Thoracic aorta (tissue), 2 donors: ENCODE results near the gene GFI1B. TPM values are rescaled to one million over a fixed set of nuclear protein-coding genes. Genes with fewer than 3 reads are reported as not detected.
"Not testable (repeated sequence)": the region's sequence is repeated elsewhere in the genome, so short reads cannot be mapped to it uniquely, and the experiment has no call there.

Experiments used
- ATAC-seq: fragments of 150-250 bp; one replicate; pipeline ENCODE4 v1.8.0; 2017; ENCODE audit warnings: low read depth; ENCODE audit not compliant: insufficient number of reproducible peaks, low FRiP score
- DNase-seq: peaks from one replicate; pipeline ENCODE4 v3.0.0-alpha.2; 2020; ENCODE audit warnings: low spot score
- H3K27ac ChIP-seq, 2 donors: fragments of 200-600 bp; sonication (generic); 1 replicate in 1 of 2; 2 replicates in 1 of 2; pipeline ENCODE4 v1.5.1; 2016; ENCODE audit warnings: mild to moderate bottlenecking in 2 of 2, moderate library complexity in 2 of 2
- H3K27me3 ChIP-seq: fragments of 200-600 bp; sonication (generic); replicated peaks from 2 replicates; pipeline ENCODE4 v1.6.0; 2016; ENCODE audit warnings: mild to moderate bottlenecking; ENCODE audit not compliant: insufficient read depth
- H3K36me3 ChIP-seq: fragments of 200-600 bp; sonication (generic); one replicate; pipeline ENCODE4 v1.5.1; 2016
- H3K4me1 ChIP-seq, 2 donors: fragments of 200-600 bp; sonication (generic); 1 replicate in 1 of 2; 2 replicates in 1 of 2; pipeline versions ENCODE4 v1.5.1 to v1.6.0; 2016; ENCODE audit warnings: low read depth in 2 of 2, mild to moderate bottlenecking in 1 of 2; ENCODE audit not compliant: control insufficient read depth in 1 of 2
- H3K4me3 ChIP-seq: fragments of 200-600 bp; sonication (generic); 2 replicates; pipeline ENCODE4 v1.5.1; 2016; ENCODE audit warnings: mild to moderate bottlenecking
- H3K9me3 ChIP-seq: fragments of 200-600 bp; sonication (generic); 2 replicates; pipeline ENCODE4 v1.5.1; 2016
- total RNA-seq, 2 donors: library from RNA; depleted of rRNA; stranded (reverse); fragments of >200 nt; gene quantifications; one replicate each; pipeline versions ENCODE4 v1.1.0 to v1.2.3, GENCODE V29; 2016
- TF ChIP-seq, protein P1 (sequence below): fragments of 200-600 bp; sonication (generic); IDR thresholded peaks from one replicate; pipeline ENCODE4 v1.5.1; 2019; ENCODE audit warnings: antibody characterized with exemption

The GFI1B gene
- total RNA-seq, 2 donors from 2014 or later, result not detected

DNA sequence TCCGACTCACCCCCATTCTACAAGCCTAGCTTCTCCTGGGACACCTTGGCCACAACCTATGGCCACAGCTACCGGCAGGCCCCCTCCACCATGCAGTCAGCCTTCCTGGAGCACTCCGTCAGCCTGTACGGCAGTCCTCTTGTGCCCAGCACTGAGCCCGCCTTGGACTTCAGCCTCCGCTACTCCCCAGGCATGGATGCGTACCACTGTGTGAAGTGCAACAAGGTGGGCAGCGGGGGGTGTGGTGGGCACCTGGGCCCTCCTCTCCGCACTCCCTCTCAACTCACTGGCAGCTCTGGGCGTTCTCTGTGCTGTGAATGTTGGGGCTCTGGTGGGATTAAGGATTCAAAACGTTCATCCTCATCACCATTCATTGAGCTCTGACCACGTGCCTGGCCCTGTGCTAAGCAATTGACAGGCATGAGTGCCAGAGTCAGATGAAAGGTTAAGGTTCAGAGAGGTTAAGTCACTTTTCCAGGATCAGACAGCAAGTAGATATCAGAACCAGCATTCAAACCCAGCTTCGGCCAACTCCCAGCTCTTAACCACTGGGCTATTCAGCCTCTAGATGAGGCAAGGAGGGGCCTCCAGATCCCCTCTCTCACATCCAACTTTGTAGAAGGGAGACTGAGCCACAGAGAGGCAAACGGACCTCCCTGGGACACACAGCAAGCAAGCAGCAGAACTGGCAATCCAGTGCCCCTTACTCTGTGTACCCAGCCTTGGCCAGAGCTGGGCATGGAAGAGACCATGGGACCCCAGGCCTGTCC, 9.9 kb downstream of the GFI1B start:
- H3K4me1 ChIP-seq, result no peaks in the 10 kb centered on the region
- TF ChIP-seq, protein P1, sequence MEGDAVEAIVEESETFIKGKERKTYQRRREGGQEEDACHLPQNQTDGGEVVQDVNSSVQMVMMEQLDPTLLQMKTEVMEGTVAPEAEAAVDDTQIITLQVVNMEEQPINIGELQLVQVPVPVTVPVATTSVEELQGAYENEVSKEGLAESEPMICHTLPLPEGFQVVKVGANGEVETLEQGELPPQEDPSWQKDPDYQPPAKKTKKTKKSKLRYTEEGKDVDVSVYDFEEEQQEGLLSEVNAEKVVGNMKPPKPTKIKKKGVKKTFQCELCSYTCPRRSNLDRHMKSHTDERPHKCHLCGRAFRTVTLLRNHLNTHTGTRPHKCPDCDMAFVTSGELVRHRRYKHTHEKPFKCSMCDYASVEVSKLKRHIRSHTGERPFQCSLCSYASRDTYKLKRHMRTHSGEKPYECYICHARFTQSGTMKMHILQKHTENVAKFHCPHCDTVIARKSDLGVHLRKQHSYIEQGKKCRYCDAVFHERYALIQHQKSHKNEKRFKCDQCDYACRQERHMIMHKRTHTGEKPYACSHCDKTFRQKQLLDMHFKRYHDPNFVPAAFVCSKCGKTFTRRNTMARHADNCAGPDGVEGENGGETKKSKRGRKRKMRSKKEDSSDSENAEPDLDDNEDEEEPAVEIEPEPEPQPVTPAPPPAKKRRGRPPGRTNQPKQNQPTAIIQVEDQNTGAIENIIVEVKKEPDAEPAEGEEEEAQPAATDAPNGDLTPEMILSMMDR, result no peak
- H3K27ac ChIP-seq, result no peak overlapping the region
- no peaks in the 10 kb centered on the region for H3K9me3 ChIP-seq
- no peaks in the 10 kb centered on the region for H3K36me3 ChIP-seq
- H3K27me3 ChIP-seq, result no peaks in the 10 kb centered on the region
- no peak for ATAC-seq
- no peak for DNase-seq
- H3K4me3 ChIP-seq, result no peak overlapping the region

DNA sequence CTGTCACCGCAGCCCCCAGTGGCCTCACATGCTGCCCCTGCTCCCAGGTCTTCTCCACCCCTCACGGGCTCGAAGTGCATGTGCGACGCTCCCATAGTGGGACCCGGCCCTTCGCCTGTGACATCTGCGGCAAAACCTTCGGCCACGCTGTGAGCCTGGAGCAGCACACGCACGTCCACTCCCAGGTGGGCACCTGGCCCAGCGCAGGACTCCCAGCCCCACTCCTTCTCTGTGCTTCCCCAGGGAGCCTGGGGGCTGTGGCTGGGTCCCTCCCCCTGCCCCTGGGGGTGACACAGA, 10.5 kb downstream of the GFI1B start:
- Histone ChIP-seq H3K27me3 (no peaks in the 10 kb centered on the region), H3K36me3 (no peaks in the 10 kb centered on the region), H3K27ac (no peak overlapping the region), H3K4me3 (no peak overlapping the region), H3K4me1 (no peaks in the 10 kb centered on the region), H3K9me3 (no peaks in the 10 kb centered on the region)
- no peak for DNase-seq
- TF ChIP-seq, protein P1, result no peak
- ATAC-seq, result no peak

DNA sequence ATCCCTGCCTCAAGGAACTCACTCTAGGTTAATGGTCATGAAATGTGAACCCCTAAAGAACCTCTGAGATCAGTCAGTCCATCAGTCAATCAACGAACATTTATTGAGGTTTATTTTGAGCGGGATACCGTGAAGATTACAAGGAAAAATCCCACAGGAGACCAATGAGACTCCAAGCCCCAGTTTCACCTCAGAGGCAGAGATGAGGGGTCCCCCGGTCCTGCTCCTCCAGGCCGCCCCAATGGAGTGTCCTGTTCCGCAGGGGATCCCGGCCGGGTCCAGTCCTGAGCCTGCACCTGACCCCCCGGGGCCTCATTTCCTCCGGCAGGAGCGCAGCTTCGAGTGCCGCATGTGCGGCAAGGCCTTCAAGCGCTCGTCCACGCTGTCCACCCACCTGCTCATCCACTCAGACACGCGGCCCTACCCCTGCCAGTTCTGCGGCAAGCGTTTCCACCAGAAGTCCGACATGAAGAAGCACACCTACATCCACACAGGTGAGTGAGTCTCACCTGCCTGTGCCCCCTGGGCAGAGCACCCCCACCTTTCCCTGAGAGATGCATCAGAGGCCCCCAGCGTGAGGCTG, 11.0 kb downstream of the GFI1B start:
- Histone ChIP-seq H3K27ac (no peak overlapping the region), H3K4me1 (no peaks in the 10 kb centered on the region), H3K36me3 (no peaks in the 10 kb centered on the region), H3K27me3 (no peaks in the 10 kb centered on the region), H3K9me3 (no peaks in the 10 kb centered on the region), H3K4me3 (no peak overlapping the region)
- TF ChIP-seq, protein P1, result no peak
- ATAC-seq (no peak), DNase-seq (no peak)

DNA sequence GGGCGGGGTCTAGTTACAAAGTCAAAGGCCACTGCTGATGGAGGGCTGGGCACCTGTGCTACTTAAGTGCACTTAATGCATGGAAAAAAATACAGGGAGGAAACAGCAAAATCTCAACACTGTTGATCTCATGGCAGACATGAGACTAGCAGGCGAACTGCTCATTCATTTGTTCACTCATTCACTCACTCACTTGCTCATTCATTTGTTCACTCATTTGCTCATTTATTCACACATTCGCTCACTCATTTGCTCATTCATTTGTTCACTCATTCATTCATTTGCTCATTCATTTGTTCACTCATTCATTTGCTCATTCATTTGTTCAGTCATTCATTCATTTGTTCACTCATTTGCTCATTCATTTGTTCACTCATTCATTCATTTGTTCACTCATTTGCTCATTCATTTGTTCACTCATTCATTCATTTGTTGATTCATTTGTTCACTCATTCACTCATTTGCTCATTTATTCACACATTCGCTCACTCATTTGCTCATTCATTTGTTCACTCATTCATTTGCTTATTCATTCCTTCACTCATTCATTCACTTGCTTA, 11.6 kb downstream of the GFI1B start:
- not testable (repeated sequence) for H3K36me3 ChIP-seq, H3K9me3 ChIP-seq, H3K4me1 ChIP-seq, DNase-seq, H3K27me3 ChIP-seq, ATAC-seq, H3K4me3 ChIP-seq, H3K27ac ChIP-seq

DNA sequence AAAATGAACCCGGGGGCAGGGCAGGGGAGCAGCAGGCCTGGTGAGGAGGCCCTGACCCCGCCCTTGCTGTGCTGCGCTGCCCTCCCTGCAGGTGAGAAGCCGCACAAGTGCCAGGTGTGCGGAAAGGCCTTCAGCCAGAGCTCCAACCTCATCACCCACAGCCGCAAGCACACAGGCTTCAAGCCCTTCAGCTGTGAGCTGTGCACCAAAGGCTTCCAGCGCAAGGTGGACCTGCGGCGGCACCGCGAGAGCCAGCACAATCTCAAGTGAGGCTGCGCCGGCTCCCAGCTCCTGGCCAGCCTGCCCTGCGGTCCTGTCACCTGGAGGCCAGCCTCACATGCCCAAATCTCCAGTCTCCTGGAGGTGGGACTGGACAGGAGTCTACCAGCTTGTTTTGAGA, 12.3 kb downstream of the GFI1B start:
- Histone ChIP-seq H3K27me3 (no peaks in the 10 kb centered on the region), H3K36me3 (no peaks in the 10 kb centered on the region), H3K9me3 (no peaks in the 10 kb centered on the region), H3K4me1 (no peaks in the 10 kb centered on the region), H3K4me3 (no peak overlapping the region), H3K27ac (no peak overlapping the region)
- DNase-seq (no peak), ATAC-seq (no peak)
- TF ChIP-seq, protein P1, result no peak
